ENCODE measurements around the gene MEI1. TPM values are rescaled to one million over a fixed set of nuclear protein-coding genes. Genes with fewer than 3 reads are reported as not detected.
A peak's percentile ranks its signal among the peaks of the same experiment; 100 is the strongest.
"Not testable (repeated sequence)": the region's sequence is repeated elsewhere in the genome, so short reads cannot be mapped to it uniquely, and the experiment has no call there.

MEI1 gene
- total RNA-seq (2014; rRNA removed; shearing (Covaris generic); ENCODE audit: low replicate concordance): 0.87 and 2.6 TPM in 2 replicates

- in situ Hi-C loops (cut with HindIII; ENCODE audit: low pct_unique_long_range_greater_than_20kb, low sequenced_read_pairs): no loop called here
- DNase-seq (ENCODE audit: low read depth): no peak
These were observed at the start of gene MEI1 for GRCh38 chr22:41699264-41700107. MEI1 (plus strand) TSS chr22:41699503; CDS start chr22:41699539, 36 bp downstream.

DNA sequence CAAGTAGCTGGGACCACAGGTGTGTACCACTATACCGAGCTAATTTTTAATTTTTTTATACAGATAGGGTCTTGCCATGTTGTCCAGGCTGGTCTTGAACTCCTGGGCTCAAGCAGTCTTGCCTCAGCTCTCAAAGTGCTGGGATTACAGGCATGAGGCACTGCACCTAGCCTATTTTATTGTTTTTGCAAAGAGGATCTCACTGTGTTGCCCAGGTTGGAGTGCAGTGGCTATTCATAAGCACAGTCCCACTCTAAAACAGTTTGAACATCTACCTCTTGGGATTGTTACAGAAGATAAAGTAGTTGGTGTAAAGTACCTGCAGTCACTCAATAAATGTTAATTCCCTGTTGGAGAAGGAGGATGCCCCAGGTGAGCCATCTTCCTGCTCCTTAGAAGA, 49.1 kb upstream of the MEI1 start:
- DNase-seq (ENCODE audit: low read depth): no peak
- in situ Hi-C loops (cut with HindIII; ENCODE audit: low pct_unique_long_range_greater_than_20kb, low sequenced_read_pairs): no loop called here

DNA sequence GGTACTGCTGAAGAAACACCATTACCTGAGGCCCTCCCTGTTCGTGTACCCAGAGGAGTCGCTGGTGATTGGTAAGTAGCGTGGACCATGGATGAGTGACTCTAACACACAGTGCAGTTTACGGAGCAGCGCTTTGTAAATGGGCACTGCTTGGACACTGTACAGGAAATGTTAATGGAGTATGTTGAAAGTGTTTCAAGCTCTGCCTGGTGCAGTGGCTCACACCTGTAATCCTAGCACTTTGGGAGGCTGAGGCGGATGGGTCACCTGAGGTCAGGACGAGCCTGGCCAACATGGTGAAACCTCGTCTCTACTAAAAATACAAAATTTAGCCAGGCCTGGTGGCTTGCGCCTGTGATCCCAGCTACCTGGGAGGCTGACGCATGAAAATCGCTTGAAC, 48.5 kb upstream of the MEI1 start:
- DNase-seq (ENCODE audit: low read depth): no peak
- in situ Hi-C loops (cut with HindIII; ENCODE audit: low pct_unique_long_range_greater_than_20kb, low sequenced_read_pairs): no loop called here

GRCh38 chr22:41654322-41654721, 45.0 kb upstream of the MEI1 start:
- no peak for DNase-seq (ENCODE audit: low read depth)
- in situ Hi-C loops (cut with HindIII; ENCODE audit: low pct_unique_long_range_greater_than_20kb, low sequenced_read_pairs): no loop called here

GRCh38 chr22:41656556-41656955, 42.7 kb upstream of the MEI1 start:
- in situ Hi-C loops (cut with HindIII; ENCODE audit: low pct_unique_long_range_greater_than_20kb, low sequenced_read_pairs): no loop called here
- no peak for DNase-seq (ENCODE audit: low read depth)

- in situ Hi-C loops (cut with HindIII; ENCODE audit: low pct_unique_long_range_greater_than_20kb, low sequenced_read_pairs): no loop called here
- no peak for DNase-seq (ENCODE audit: low read depth)
These were observed 41.6 kb upstream of the MEI1 start for GRCh38 chr22:41657709-41658108.

GRCh38 chr22:41658869-41659268, 40.4 kb upstream of the MEI1 start:
- no peak for DNase-seq (ENCODE audit: low read depth)
- in situ Hi-C loops (cut with HindIII; ENCODE audit: low pct_unique_long_range_greater_than_20kb, low sequenced_read_pairs): no loop called here

GRCh38 chr22:41659941-41660340, 39.4 kb upstream of the MEI1 start:
- no peak for DNase-seq (ENCODE audit: low read depth)
- in situ Hi-C loops (cut with HindIII; ENCODE audit: low pct_unique_long_range_greater_than_20kb, low sequenced_read_pairs): no loop called here

DNA sequence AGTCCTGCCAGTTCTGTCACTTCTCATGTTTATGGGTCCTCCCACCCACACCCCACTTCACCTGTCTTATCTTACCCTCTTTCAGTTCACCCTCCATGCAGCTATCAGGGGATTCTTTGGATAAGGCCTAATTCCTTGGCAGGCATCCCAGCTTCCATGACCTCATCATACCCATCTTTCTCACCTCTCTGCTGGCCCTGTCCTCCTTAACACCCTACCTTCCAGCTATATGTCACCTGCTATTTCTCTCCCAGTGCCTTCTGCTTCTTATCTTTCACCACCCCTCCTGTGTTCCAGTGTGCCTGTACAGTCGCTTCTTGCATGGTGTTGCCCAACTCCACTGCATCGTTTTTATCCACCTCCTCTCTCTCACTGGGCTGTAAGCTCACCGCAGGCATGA, 38.9 kb upstream of the MEI1 start:
- DNase-seq (ENCODE audit: low read depth): no peak
- in situ Hi-C loops (cut with HindIII; ENCODE audit: low pct_unique_long_range_greater_than_20kb, low sequenced_read_pairs): no loop called here

- in situ Hi-C loops (cut with HindIII; ENCODE audit: low pct_unique_long_range_greater_than_20kb, low sequenced_read_pairs): no loop called here
- no peak for DNase-seq (ENCODE audit: low read depth)
These were observed 38.2 kb upstream of the MEI1 start for GRCh38 chr22:41661088-41661487.

GRCh38 chr22:41661713-41662112, 37.6 kb upstream of the MEI1 start:
- in situ Hi-C loops (cut with HindIII; ENCODE audit: low pct_unique_long_range_greater_than_20kb, low sequenced_read_pairs): no loop called here
- DNase-seq (ENCODE audit: low read depth): no peak

GRCh38 chr22:41663594-41663993, 35.7 kb upstream of the MEI1 start:
- in situ Hi-C loops (cut with HindIII; ENCODE audit: low pct_unique_long_range_greater_than_20kb, low sequenced_read_pairs); DNase-seq (ENCODE audit: low read depth): not testable (repeated sequence)

DNA sequence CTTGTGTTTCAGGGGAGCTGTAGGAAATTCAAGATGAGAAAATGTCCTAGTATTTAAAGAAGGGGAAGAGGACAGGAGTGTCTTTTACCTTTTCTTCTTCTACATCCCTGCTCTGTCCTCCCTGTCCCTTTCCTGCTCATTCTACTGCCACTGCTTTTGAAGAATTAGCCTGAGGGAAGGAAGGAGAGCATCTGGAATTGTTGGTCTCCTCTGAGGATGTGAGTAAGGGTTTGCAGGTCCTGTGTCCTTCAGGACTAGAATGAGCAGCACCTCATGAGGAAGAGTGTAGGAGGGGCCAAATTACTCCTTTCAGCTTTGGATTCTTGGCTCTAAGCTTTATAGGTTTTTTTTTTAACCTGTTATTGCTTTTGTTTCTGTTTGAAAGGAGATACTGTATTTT, 34.8 kb upstream of the MEI1 start:
- no peak for DNase-seq (ENCODE audit: low read depth)
- in situ Hi-C loops (cut with HindIII; ENCODE audit: low pct_unique_long_range_greater_than_20kb, low sequenced_read_pairs): no loop called here

DNA sequence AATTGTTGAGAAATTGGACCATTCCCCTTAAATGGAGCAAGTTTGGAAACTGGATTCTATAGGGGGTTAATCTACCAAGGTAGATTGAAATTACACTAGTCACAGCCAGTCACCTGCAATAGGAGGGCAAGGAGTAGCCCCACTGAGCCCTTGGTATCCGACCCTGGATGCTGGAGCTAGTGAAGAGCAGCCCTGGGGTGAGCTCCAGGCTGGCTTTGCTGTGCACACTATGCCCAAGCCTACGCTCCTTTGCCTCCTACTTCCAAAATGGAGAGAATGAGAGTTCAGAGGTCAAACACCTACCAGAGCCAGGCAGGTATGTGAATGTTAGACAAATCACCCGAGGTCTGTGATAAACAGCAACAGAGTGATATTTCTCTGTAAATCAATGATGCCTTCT, 34.4 kb upstream of the MEI1 start:
- DNase-seq (ENCODE audit: low read depth): no peak
- in situ Hi-C loops (cut with HindIII; ENCODE audit: low pct_unique_long_range_greater_than_20kb, low sequenced_read_pairs): no loop called here

- in situ Hi-C loops (cut with HindIII; ENCODE audit: low pct_unique_long_range_greater_than_20kb, low sequenced_read_pairs): no loop called here
- DNase-seq (ENCODE audit: low read depth): peak; percentile 85
These were observed 30.1 kb upstream of the MEI1 start for GRCh38 chr22:41668971-41669911.

- in situ Hi-C loops (cut with HindIII; ENCODE audit: low pct_unique_long_range_greater_than_20kb, low sequenced_read_pairs): not testable (repeated sequence)
- DNase-seq (ENCODE audit: low read depth): peak; percentile 87
These were observed 27.2 kb upstream of the MEI1 start for GRCh38 chr22:41672096-41672495.

GRCh38 chr22:41672780-41673509, 26.4 kb upstream of the MEI1 start:
- DNase-seq (ENCODE audit: low read depth): no peak
- in situ Hi-C loops (cut with HindIII; ENCODE audit: low pct_unique_long_range_greater_than_20kb, low sequenced_read_pairs): no loop called here

DNA sequence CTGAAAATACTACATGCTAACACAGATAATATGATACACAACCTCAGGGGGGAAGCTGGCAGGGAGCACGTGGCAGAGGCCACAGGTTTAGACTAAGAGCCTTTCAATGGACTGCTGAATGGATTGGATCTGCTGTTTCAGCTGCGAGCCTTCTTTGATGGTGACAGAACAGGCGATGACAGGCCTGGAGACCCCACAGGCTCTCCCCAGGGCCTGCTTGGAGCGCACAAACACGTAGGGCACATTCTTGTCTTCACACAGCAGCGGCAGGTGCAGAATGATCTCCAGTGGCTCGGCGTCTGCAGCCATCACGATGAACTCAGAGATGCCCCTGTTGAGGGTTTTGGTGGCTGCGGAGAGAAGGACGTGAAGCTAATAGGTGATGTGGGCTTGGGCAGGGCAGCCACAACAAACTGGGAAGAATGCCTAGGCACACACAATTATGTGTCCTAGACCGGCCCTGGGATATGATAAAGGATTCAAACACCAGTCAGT, 24.4 kb upstream of the MEI1 start:
- no peak for DNase-seq (ENCODE audit: low read depth)
- in situ Hi-C loops (cut with HindIII; ENCODE audit: low pct_unique_long_range_greater_than_20kb, low sequenced_read_pairs): no loop called here

All from Caki2 (cell line).